Measurements from ENCODE around the gene LAPTM5.

Gene LAPTM5

DNA sequence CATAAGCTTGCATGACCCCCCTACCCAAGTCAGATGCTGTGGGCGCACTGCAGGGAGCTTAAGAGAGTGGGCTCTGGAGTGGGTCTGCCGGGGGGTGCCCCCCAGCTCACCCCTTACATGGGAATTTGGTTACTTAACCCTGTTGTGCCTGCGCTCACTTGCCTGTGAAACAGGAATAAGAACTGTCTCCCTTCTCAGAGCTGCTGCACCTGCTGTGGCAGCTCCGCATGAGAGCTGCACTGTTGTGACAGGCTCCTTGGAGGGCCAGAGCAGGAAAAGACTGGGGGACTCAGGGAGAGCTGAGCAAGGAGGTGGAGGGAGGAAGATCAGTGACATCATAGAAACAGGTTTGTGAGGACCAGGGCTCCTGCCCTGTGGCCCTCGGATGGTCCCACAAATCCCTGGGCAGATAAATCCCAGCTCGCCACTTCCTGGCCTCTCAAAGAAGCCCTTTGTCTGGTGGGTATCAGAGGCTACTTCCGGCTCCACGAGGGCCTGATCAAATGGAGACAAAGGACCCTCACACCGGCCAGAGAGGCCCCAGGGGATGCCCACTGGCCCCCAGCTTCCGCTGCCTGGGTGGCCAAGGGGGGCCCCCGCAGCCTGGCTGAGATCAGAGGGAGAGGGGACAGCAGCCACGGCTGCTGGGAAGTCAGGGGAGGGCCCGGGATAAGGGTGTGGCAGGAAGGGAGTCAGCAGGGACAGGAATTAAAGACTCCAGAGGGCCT lies 28.9 kb upstream of the LAPTM5 start:
- FAIRE-seq, result no peak

DNA sequence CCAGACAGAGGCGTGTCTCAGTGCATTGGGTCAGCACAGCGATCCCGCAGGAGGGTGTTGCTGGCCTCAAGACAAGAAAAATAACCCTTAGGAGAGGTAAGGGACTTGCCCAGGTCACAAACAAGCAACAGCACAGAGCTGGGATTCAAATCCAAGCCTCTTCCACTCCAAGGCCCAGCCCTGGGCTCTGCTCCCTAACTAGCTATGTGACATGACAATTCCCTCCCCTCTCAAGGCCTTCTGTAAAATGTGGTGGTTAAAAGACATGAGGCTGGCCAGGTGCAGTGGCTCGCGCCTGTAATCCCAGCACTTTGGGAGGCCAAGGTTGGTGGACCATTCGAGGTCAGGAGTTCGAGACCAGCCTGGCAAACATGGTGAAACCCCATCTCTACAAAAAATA lies 28.1 kb upstream of the LAPTM5 start:
- FAIRE-seq, result no peak

DNA sequence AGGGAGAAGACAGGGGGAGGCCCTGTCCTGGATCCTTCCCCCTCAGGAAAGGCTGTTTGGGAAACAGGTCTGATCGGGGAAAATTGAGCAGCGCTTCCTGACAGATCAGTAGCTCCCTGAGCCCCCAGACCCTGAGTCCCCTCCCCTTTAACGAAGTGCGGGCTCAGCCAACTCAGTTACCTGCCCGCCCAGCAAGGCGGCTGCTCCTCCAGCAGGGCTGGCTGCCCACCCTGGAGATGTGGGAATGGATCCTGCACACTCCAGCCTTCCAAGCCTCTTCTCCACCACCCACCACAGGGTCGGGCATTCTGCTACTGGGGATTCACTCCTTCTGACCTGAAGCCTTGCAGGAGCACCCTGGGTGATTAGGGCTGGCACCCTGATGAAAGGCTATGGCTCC lies 27.6 kb upstream of the LAPTM5 start:
- no peak for FAIRE-seq

DNA sequence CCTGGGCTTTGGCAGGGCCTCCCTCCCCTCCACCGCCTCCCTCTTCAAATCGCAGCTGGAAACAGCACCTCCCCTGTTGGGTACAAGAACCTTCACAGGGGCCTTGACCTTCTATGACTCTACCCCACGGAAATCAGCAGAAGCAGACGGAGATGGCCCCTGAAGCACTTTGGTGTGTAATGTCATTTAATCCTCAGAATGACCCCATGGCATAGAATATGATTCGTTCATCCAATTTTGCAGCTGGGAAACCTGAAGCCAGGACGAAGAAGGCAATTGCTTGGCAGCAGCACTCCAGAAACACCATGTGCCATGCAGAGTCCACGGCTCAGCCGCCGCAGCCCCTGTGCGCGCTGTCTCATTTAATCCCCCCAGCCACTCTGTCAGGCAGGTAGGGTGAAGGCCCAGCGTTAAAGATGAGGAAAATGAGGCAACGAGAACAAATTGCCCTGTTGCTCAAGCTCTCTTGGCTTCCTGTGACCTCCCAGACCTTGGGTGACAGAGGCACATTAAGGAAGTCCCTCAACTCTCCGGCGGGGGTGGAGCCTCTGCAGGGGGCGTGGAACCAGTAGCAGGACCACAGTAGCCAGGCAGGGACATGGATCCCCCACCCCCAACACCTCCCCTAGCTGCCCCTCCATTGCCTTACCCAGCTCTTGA lies 25.8 kb upstream of the LAPTM5 start:
- no peak for FAIRE-seq

DNA sequence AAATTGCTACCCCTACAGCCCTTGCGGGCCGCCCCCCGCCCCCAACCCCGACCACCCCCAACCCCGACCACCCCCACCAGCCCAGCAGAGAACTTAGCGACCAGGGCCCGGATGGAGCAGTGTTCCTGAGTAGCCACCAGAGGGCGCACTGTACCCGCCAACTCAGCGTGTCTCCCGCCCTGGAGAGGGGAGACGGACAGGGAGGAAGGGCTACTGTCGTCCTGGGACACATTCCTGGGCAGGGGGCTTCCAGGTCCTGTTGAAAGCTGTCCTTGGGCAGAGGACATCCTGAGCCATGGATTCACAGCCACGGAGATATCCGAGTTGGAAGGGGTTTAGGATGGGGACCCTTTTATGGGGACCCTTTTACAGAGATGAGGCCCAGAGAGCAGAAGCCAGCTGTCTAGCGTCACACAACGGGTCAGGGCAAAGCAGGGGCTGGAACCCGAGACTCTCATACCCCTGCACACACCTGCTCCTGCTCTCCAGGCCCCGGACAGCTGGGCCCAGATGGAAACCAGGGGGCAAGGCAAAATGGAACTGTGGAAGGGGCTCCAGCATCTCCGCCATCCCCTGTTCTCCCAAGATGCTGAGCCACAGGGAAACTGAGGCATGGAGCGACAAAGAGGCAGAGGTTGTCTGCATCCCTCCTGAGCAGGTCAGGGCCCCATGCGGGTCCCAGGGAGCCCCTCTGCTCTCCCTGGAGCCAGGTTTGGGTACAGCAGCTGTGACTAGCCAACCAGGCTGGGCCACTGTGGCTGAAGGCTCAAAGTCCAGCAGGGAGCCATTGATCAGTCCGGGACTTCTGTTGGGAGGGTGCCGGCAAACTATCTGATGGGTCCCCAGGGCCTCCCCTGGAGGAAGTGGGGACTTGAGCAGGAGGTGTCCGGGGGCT lies 25.0 kb upstream of the LAPTM5 start:
- no peak for FAIRE-seq

DNA sequence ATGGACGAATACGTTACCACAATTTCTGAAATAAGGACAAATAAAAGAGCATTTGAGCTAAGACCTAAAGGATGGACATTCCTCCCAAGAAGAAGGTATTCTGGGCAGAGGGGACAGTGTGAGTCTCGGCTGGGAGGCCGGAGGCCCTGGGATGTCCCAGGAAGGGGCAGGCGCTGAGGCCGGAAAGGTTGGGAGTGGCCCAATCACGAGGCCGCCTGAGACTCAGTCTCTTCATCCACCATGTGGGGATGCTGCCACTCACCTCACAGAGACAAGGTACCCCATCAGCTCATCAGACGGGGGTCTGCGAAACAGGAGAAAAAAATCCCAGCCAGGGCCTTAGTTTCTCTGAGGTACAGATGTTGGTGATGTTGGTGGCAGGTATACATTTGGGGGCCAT lies 24.3 kb upstream of the LAPTM5 start:
- FAIRE-seq, result no peak

DNA sequence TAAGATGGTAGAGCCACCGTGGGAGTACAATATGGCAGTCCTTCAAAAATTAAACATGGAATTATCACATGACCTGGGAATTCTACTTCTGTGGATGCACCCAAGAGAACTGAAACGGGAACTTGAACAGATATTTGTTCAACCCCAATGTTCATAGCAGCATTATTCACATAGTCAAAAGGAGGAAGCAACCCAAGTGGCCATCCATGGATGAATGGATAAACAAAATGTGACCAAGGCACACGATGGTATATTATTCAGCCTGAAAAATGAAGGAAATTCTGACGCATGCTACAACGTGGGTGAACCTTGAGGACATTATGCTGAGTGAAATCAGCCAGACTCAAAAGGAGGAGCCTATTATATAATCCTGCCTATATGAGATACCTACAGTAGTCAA lies 22.8 kb upstream of the LAPTM5 start:
- FAIRE-seq, result no peak

DNA sequence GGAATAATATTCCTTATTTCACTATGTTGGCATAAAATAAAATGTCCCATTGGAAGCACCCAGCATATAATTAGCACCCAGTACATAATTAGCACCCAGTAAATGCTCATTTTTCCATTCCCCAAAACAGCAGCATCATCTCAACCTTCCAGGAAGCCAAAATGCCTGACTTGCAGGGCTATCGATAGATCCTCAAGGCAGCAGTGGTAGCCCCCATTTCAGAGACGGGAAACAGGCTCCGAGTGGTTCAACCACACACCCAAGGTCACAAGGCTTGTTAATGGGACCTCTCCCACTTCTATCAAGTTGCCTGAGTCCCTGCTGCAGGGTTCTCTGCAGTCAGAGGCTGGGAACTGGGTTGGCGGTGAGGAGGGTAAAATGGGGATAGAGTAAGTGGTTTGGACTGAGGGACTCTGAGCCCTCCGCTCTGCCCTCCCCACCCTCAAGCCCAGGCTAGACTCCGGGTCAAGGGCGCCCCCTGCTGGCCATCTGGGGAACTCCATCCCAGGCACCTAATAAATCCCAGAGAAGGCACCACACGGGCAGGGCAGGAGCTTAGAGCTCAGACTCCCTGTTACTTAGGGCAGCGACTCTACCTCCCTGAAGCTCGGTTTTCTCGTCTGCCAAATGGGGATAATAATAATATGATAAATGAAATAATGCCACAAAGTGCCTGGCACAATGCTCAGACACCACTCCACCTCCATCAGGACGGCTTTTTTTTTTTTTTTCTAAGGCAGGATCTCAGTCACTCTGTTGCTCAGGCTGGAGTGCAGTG lies 21.9 kb upstream of the LAPTM5 start:
- no peak for FAIRE-seq

DNA sequence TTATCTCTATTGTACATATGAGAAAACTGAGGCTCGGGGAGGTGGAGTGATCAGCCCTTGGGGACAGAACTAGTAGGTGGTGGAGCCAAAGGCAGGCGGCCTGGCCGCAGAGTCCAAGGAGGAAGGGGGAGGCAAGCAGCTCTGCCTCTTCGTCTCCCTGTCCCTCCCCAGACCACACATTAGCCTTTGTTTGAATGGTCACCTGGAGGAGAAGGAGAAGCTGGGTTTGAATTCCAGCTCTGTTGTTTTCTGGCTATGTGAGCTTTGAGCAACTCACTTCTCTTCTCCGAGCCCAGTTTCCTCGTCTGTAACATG lies 21.4 kb upstream of the LAPTM5 start:
- FAIRE-seq, result no peak

DNA sequence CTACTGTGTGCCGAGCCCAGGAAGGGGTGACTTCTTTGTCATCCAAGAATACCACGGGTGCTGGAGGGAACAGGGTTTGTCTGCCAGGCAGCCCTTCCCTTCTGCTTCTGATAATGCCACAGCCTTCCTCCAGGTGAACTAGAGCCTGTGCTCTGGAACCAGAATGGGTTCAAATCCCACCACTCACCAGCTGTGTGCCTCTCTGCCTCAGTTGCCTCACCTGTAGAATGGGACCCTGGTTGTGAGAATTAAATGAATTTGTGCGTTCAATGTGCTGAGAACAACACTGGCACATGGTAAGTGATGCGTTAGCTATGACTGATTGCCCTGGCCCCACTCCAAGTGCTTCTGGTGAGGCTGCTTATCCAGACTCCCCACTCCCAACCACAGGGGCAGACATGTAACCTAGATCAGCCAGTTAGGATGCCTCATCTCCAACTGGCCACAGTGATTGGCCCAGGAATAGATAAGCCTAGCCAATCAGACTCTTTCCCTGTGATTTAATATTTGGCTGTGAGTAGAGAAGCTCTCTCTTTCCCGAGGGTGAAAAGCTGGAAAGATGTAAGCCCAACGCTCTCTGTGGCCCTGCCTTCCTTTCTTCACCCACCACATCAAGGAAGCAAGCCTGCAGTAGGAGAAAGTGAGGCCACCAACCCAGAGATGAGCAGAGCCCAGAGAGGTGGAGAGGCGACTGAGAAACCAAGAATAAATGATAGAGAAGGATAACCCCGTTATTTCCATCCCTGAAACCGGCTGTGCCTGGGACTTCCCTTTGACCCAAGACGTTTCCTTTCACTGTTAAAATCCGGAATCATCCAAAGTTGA lies 20.8 kb upstream of the LAPTM5 start:
- no peak for FAIRE-seq

DNA sequence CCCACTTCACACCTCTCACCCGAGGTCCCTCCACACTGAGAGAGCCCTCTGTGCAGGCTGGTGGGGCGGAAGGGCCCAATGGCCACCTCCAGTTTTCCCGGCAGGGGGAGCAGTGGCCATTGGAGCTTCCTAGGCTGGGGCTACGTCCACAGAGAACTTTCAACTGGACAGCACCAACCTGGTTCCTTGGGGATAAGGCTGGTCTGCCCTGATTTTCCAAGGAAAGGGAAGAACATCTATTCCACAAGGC lies 20.3 kb upstream of the LAPTM5 start:
- no peak for FAIRE-seq

DNA sequence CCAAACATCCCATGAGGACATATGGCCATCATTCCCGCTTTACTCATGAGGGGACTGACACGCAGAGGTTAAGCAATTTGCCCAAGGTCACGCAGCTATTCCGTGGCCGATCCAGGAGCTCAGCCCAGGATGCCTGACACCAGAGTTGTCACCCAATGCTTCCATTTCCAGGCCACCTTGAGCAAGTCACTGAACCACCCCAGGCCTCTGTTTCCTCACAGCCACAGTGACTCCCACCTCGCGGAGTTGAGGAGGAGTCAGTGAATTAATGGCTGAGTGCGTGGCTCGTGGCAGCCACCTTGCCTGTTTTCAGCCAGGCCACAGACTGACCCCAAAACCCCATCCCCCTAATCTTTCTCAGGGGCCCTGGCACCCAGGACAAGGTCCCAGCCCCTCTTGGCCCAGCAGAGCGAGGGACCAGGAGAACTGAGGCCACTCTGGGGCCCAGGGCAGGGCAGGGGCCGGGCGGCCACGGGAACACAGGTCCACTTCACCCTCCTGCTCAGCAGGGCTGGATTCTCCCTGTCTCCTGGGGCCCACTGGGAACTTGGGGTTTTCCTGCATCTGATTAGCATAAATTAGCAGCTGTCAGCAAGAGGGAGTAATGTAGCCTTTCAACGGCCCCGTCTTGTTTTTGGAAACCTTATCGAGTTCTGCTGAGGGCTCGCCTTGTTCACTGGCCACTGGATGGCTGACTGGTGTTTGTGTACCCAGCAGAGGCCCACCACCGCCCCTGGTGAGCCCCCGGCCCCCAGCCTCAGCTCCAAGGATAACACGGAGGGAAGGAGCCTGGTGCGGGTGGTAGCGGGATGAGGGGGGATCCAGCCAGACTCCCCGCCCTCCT lies 19.7 kb upstream of the LAPTM5 start:
- FAIRE-seq, result no peak

DNA sequence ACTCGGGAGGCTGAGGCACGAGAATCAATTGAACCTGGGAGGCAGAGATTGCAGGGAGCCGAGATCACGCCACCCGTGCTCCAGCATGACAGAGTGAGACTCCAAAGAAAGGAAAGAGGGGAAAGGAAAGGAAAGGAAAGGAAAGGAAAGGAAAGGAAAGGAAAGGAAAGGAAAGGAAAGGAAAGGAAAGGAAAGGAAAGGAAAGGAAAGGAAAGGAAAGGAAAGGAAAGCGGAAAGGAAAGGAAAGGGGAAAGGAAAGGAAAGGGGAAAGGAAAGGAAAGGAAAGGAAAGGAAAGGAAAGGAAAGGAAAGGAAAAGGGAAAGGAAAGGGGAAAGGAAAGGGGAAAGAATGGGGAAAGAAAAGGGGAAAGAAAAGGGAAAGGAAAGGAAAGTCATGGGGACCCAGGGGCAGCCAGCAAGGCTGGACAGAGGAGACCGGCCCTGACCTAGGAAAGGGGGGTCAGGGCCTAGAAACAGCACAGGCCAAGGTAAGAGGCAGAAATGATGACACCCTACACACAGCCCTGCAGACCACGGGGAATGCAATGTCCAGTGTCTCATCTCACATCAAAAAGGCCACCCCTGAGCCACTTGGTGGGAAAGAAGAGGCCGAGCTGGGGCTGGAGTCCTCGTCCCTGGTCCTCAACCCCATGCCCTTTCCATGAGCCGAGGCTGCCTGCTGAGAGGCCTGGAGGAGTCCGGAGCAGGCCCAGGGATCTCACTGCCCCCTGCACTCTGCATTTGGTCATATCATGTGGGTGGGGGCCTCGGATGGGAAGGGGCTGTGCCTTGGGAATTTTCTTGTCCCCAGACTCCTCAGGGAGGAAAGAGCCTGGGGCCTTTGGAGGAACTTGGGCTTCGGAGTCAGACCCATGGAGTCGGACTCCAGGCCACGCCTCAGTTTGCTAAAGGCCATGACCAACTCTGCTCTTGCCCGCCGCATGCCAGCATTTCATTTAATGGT lies 18.8 kb upstream of the LAPTM5 start:
- no peak for FAIRE-seq

DNA sequence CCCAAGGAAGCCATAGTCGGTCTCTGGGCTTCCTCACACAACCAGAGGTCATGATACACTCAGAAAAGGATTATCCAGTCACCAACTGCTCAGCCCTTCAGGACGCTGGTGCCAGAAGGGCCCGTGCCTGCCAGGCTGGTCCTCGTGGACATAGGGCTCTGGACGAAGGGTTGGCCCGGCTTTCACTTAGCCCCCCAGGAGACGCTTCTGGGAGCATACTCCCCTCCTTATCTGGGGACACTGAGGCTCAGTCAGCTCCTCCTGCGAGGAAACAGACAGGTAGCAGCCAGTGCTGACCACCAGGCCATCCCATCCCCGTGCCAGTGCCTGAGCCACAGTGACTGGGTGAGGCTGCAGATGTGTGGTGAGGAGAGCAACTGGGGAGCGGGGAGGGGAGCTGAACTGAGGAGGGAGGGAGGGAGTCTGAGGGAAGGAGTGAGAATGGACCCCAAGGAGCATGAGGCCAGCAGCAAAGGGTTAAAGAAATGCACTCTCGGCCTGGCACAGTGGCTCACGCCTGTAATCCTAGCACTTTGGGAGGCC lies 17.9 kb upstream of the LAPTM5 start:
- no peak for FAIRE-seq

DNA sequence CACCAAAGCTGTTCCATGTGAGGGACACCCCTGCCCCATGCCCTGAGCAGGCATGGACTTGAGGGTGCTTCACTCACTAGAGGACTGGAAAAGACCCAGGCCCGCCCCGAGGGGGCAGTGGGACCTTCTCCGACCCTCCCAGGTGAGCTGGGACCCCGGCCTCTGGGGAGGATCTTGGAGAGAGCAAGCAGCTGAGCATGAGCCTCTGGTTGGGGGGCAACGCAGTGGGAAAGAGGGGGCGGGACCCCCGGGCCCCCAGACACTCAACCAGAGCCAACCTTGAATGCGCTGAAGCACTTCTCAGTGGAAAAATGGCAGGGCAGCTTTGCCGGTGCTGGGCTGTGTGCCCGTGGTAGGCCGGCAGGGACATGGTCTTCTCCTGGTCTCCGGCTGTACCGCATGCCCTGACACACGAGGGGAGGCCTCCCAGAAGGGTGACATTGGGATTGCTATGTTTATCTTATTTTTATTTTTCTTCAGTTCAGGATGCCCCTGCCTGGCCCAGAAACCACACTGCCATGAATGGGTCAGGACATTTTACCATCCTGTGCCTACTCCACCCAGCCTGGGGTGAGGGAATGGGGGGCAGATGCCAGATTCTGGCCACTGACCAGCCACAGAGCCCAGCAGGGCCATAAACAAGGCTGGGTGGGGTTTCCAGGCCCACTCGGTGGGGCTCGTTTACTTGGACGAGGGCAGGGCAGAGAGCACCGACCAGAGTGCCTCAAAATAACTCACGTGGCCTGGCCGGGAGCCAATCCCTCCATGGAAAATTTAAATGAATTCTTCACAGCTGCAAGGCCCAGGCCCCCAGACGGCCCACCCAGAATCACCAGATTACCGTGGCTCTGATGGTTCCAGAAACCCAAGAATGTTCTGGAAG lies 17.2 kb upstream of the LAPTM5 start:
- FAIRE-seq, result no peak

DNA sequence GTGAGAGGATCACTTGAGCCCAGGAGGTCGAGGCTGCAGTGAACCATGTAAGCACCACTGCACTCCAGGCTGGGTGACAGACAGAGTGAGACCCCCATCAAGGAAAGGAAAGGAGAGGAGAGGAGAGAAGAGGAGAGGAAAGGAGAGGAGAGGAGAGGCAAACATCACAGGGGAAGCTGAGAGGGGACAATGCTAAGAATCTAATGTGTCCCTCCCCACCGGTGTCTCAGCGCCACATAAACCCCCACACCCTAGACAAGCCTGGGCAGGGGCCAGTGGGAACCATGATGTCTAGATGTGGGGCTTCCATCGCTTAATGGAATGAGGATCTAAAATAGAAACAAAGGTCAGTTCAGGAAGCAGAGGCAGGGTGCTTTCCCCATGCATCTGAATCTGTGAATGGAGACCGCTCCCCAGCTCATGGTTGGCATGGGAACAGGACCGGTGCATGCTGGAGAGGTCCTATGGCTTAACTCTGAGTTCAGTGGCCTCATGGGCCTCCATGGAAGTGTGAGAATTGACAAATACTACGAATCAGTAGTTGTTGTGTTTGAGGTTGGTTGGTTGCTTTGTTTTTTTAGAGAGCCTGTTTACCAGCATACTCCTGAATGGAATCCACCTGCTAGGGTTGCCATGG lies 16.3 kb upstream of the LAPTM5 start:
- no peak for FAIRE-seq

DNA sequence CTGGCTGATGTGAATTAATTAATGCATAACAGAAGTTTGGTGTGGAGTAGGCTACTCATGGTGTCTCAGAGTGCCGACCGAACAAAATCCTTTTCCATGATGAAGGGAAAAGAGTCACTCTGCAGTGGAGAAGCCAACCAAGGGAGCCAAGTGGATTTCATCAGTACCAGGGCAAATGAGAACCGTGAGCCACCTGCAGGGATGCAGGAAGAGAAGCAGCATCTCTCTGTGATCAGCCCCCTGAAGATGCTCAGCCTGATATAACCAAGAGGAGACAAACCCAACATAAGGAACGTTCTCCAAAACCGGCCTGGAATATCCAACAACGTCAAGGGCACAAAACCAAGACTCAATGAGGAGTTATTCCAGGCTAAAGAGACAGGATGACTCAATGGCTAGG lies 13.4 kb upstream of the LAPTM5 start:
- no peak for FAIRE-seq

DNA sequence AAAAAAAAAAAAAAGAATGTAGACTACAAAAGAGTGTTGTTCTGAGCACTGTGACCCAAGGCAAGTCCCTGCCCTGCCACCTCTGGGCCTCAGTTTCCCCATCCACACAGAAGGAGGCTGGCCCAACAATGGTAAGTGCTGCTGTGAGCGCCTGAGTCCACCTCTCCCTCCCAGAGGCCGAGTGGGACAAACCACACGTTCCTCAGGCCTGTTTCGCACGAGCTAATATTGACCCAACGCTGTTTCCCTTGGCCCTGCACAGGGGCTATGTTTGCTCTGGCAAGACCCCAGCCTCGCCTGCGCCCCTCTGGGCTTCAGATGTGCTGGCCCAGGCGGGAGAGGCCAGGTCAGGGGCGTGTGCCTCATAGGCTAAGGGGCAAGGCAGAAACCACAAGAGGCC lies 12.6 kb upstream of the LAPTM5 start:
- FAIRE-seq, result no peak

Measured in islet of Langerhans (tissue), 1 donor.